DOHH2 (cell line): ENCODE results near the gene DHCR24.

Experiments
- CTCF ChIP-seq: fragments of 200-600 bp; sonication (generic); IDR thresholded peaks from one replicate; pipeline ENCODE4 v1.5.1; 2014; ENCODE audit warnings: antibody characterized with exemption, mild to moderate bottlenecking, low read depth, low read length; ENCODE audit not compliant: poor library complexity, severe bottlenecking
- EZH2phosphoT487 ChIP-seq: fragments of 200-600 bp; sonication (generic); IDR thresholded peaks from 2 replicates; pipeline ENCODE4 v1.6.1; 2017; ENCODE audit warnings: borderline replicate concordance, mild to moderate bottlenecking, antibody characterized with exemption, low read length, moderate library complexity, mixed read lengths

DNA sequence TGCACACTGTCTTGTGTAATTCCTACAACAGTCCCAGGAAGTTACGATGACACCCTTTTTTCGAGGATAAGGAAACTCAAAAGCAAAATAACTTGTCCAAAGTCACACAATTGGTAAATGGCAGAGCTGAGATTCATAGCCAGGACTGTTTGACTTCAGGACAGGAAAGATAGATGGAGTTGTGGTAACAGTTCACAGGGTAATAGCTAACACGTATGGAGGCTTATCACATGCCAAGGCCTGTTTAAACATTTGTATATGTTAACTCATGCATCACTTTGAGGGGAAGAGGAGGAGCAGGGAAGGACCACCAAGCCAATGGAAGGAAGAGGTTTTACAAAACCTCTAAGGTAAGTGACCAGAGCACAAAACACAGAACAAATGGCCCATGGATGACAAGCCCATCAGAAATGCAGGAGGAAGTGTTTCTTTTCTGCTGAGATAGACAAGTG is 2.8 kb downstream of the DHCR24 start:
- TF ChIP-seq CTCF = no peak
- no peak for TF ChIP-seq EZH2phosphoT487
